Measurements from ENCODE around the gene MAP3K8. TPM values are rescaled to one million over a fixed set of nuclear protein-coding genes. Genes with fewer than 3 reads are reported as not detected.
A peak's percentile ranks its signal among the peaks of the same experiment; 100 is the strongest.

MAP3K8 gene
- polyA plus RNA-seq, 1 experiment: 5.3 TPM

GRCh38 chr10:30453764-30454527 lies 20.0 kb downstream of the MAP3K8 start:
- Histone ChIP-seq H3K27ac (ENCODE audit: low read depth, low read length) (peak overlapping the region; percentile 74), H3K27me3 (ENCODE audit: control insufficient read depth, insufficient read depth, low read length) (no peaks in the 10 kb centered on the region), H3K4me3 (ENCODE audit: low read depth, low read length) (no peak overlapping the region), H3K9me3 (ENCODE audit: control insufficient read depth, insufficient read depth, low read length) (no peaks in the 10 kb centered on the region)
- ChIA-PET CTCF (interaction anchor here (0.7 kb wide), 1 partner anchor 128 kb away, joined by 9 read pairs; no protein-coding TSS in a partner anchor), POLR2A (no interaction called here)
- no peak for DNase-seq (ENCODE audit: low read depth, low spot score)
- TF ChIP-seq CTCF (IDR thresholded peaks at IDR 0.05; ENCODE audit: low read depth, low read length): no peak

GRCh38 chr10:30454744-30455510 lies 20.9 kb downstream of the MAP3K8 start:
- Histone ChIP-seq H3K4me3 (ENCODE audit: low read depth, low read length) (no peak overlapping the region), H3K27ac (ENCODE audit: low read depth, low read length) (peak overlapping the region; percentile 74), H3K9me3 (ENCODE audit: control insufficient read depth, insufficient read depth, low read length) (no peaks in the 10 kb centered on the region), H3K27me3 (ENCODE audit: control insufficient read depth, insufficient read depth, low read length) (no peaks in the 10 kb centered on the region)
- peak; percentile 48 for DNase-seq (ENCODE audit: low read depth, low spot score)
- POLR2A ChIA-PET: no interaction called here
- TF ChIP-seq CTCF (IDR thresholded peaks at IDR 0.05; ENCODE audit: low read depth, low read length): no peak
- CTCF ChIA-PET: interaction anchor here (1.2 kb wide), 1 partner anchor 136 kb away, joined by 3 read pairs; no protein-coding TSS in a partner anchor

- Histone ChIP-seq H3K9me3 (ENCODE audit: control insufficient read depth, insufficient read depth, low read length) (no peaks in the 10 kb centered on the region), H3K27me3 (ENCODE audit: control insufficient read depth, insufficient read depth, low read length) (no peaks in the 10 kb centered on the region), H3K4me3 (ENCODE audit: low read depth, low read length) (no peak overlapping the region), H3K27ac (ENCODE audit: low read depth, low read length) (peak overlapping the region; percentile 52)
- no peak for TF ChIP-seq CTCF (IDR thresholded peaks at IDR 0.05; ENCODE audit: low read depth, low read length)
- no peak for DNase-seq (ENCODE audit: low read depth, low spot score)
- ChIA-PET POLR2A (no interaction called here), CTCF (interaction anchor here (0.8 to 1.2 kb wide), 2 partner anchors 135 kb away, joined by 3 read pairs; no protein-coding TSS in a partner anchor)
Observed at GRCh38 chr10:30455816-30456215, 21.8 kb downstream of the MAP3K8 start.

- ChIA-PET CTCF (interaction anchor here (0.8 kb wide), 1 partner anchor 135 kb away, joined by 3 read pairs; no protein-coding TSS in a partner anchor), POLR2A (no interaction called here)
- no peak overlapping the region for H3K27ac ChIP-seq (ENCODE audit: low read depth, low read length)
- H3K9me3 ChIP-seq (ENCODE audit: control insufficient read depth, insufficient read depth, low read length): no peaks in the 10 kb centered on the region
- DNase-seq (ENCODE audit: low read depth, low spot score): no peak
- H3K27me3 ChIP-seq (ENCODE audit: control insufficient read depth, insufficient read depth, low read length): no peaks in the 10 kb centered on the region
- TF ChIP-seq CTCF (IDR thresholded peaks at IDR 0.05; ENCODE audit: low read depth, low read length): no peak
- H3K4me3 ChIP-seq (ENCODE audit: low read depth, low read length): no peak overlapping the region
Observed at GRCh38 chr10:30456266-30456665, 22.3 kb downstream of the MAP3K8 start.

GRCh38 chr10:30459283-30459682 lies 25.3 kb downstream of the MAP3K8 start:
- no peak overlapping the region for H3K4me3 ChIP-seq (ENCODE audit: low read depth, low read length)

More at GRCh38 chr10:30459283-30459682, 25.3 kb downstream of the MAP3K8 start:
- Histone ChIP-seq H3K27ac (ENCODE audit: low read depth, low read length) (no peak overlapping the region), H3K9me3 (ENCODE audit: control insufficient read depth, insufficient read depth, low read length) (no peaks in the 10 kb centered on the region), H3K27me3 (ENCODE audit: control insufficient read depth, insufficient read depth, low read length) (no peaks in the 10 kb centered on the region)
- TF ChIP-seq CTCF (IDR thresholded peaks at IDR 0.05; ENCODE audit: low read depth, low read length): no peak
- no peak for DNase-seq (ENCODE audit: low read depth, low spot score)
- CTCF ChIA-PET: no interaction called here
- POLR2A ChIA-PET: no interaction called here

Data from AG04450 (cell line).